ENCODE data around the gene STK40.

STK40 gene

GRCh38 chr1:36322786-36323635, 62.7 kb downstream of the STK40 start:
- no peak for FAIRE-seq
- DNase-seq (ENCODE audit: extremely low spot score, insufficient read length, low read depth) = no peak

- no peak for FAIRE-seq
These were observed 63.5 kb downstream of the STK40 start for GRCh38 chr1:36322041-36322785.

GRCh38 chr1:36321119-36321951, 64.4 kb downstream of the STK40 start:
- FAIRE-seq (peak; percentile 5), DNase-seq (ENCODE audit: extremely low spot score, insufficient read length, low read depth) (no peak)

More at GRCh38 chr1:36322041-36322785, 63.5 kb downstream of the STK40 start:
- no peak for DNase-seq (ENCODE audit: extremely low spot score, insufficient read length, low read depth)

- DNase-seq (ENCODE audit: extremely low spot score, insufficient read length, low read depth) = no peak
- no peak for FAIRE-seq
These were observed 65.0 kb downstream of the STK40 start for GRCh38 chr1:36320767-36321118.

- DNase-seq (ENCODE audit: extremely low spot score, insufficient read length, low read depth) = no peak
- no peak for FAIRE-seq
These were observed 65.4 kb downstream of the STK40 start for GRCh38 chr1:36320291-36320761.

- FAIRE-seq (no peak), DNase-seq (ENCODE audit: extremely low spot score, insufficient read length, low read depth) (no peak)
These were observed 76.3 kb downstream of the STK40 start for GRCh38 chr1:36309397-36309796.

GRCh38 chr1:36307601-36308330, 78.0 kb downstream of the STK40 start:
- DNase-seq (ENCODE audit: extremely low spot score, insufficient read length, low read depth) (no peak), FAIRE-seq (no peak)

GRCh38 chr1:36306902-36307456, 78.7 kb downstream of the STK40 start:
- DNase-seq (ENCODE audit: extremely low spot score, insufficient read length, low read depth) (peak; percentile 98), FAIRE-seq (peak; percentile 94)

- no peak for FAIRE-seq
- DNase-seq (ENCODE audit: extremely low spot score, insufficient read length, low read depth) = no peak
These were observed 79.4 kb downstream of the STK40 start, which contains the start of gene SH3D21 for GRCh38 chr1:36306210-36306901. Gene SH3D21 (plus strand): TSS chr1:36306368. CDS start chr1:36306421, 53 bp downstream.

GRCh38 chr1:36305915-36306209, 79.9 kb downstream of the STK40 start:
- DNase-seq (ENCODE audit: extremely low spot score, insufficient read length, low read depth) (no peak), FAIRE-seq (no peak)

GRCh38 chr1:36304970-36305914, 80.5 kb downstream of the STK40 start:
- DNase-seq (ENCODE audit: extremely low spot score, insufficient read length, low read depth) (no peak), FAIRE-seq (no peak)

GRCh38 chr1:36304521-36304920, 81.2 kb downstream of the STK40 start:
- FAIRE-seq = no peak
- DNase-seq (ENCODE audit: extremely low spot score, insufficient read length, low read depth) = no peak

- FAIRE-seq (no peak), DNase-seq (ENCODE audit: extremely low spot score, insufficient read length, low read depth) (no peak)
These were observed 81.9 kb downstream of the STK40 start for GRCh38 chr1:36303650-36304360.

GRCh38 chr1:36303244-36303643, 82.5 kb downstream of the STK40 start:
- FAIRE-seq = no peak
- DNase-seq (ENCODE audit: extremely low spot score, insufficient read length, low read depth) = no peak

- DNase-seq (ENCODE audit: extremely low spot score, insufficient read length, low read depth) (no peak), FAIRE-seq (no peak)
These were observed 84.5 kb downstream of the STK40 start for GRCh38 chr1:36301220-36301619.

GRCh38 chr1:36300526-36300925, 85.2 kb downstream of the STK40 start:
- FAIRE-seq (no peak), DNase-seq (ENCODE audit: extremely low spot score, insufficient read length, low read depth) (no peak)

- no peak for FAIRE-seq
- DNase-seq (ENCODE audit: extremely low spot score, insufficient read length, low read depth) = no peak
These were observed 87.1 kb downstream of the STK40 start for GRCh38 chr1:36298640-36299039.

All from GM18507 (cell line).